ENCODE measurements around the gene MCU. TPM values are rescaled to one million over a fixed set of nuclear protein-coding genes. Genes with fewer than 3 reads are reported as not detected.

MCU gene
- total RNA-seq, 1 donor from 2014 or later: 27.2 TPM

GRCh38 chr10:72738486-72738885 lies 46.5 kb downstream of the MCU start:
- TF ChIP-seq CTCF (conservative IDR thresholded peaks at IDR 0.05; ENCODE audit: low read depth, low read length): no peak
- H3K4me3 ChIP-seq (ENCODE audit: low read depth, low read length): no peak overlapping the region
- no peak for DNase-seq (ENCODE audit: low read depth)

GRCh38 chr10:72740528-72740927 lies 48.6 kb downstream of the MCU start:
- no peak overlapping the region for H3K4me3 ChIP-seq (ENCODE audit: low read depth, low read length)
- TF ChIP-seq CTCF (conservative IDR thresholded peaks at IDR 0.05; ENCODE audit: low read depth, low read length): no peak
- DNase-seq (ENCODE audit: low read depth): peak; percentile 50

GRCh38 chr10:72742092-72742491 lies 50.1 kb downstream of the MCU start:
- no peak for TF ChIP-seq CTCF (conservative IDR thresholded peaks at IDR 0.05; ENCODE audit: low read depth, low read length)
- H3K4me3 ChIP-seq (ENCODE audit: low read depth, low read length): no peak overlapping the region
- DNase-seq (ENCODE audit: low read depth): no peak

GRCh38 chr10:72742797-72743196 lies 50.9 kb downstream of the MCU start:
- no peak for DNase-seq (ENCODE audit: low read depth)
- no peak overlapping the region for H3K4me3 ChIP-seq (ENCODE audit: low read depth, low read length)
- TF ChIP-seq CTCF (conservative IDR thresholded peaks at IDR 0.05; ENCODE audit: low read depth, low read length): no peak

- no peak overlapping the region for H3K4me3 ChIP-seq (ENCODE audit: low read depth, low read length)
- no peak for TF ChIP-seq CTCF (conservative IDR thresholded peaks at IDR 0.05; ENCODE audit: low read depth, low read length)
- no peak for DNase-seq (ENCODE audit: low read depth)
Measured at GRCh38 chr10:72744566-72744965, 52.6 kb downstream of the MCU start.

GRCh38 chr10:72746426-72747363 lies 54.8 kb downstream of the MCU start:
- TF ChIP-seq CTCF (conservative IDR thresholded peaks at IDR 0.05; ENCODE audit: low read depth, low read length): no peak
- no peak for DNase-seq (ENCODE audit: low read depth)
- H3K4me3 ChIP-seq (ENCODE audit: low read depth, low read length): no peak overlapping the region

GRCh38 chr10:72747521-72747920 lies 55.6 kb downstream of the MCU start:
- DNase-seq (ENCODE audit: low read depth): no peak
- TF ChIP-seq CTCF (conservative IDR thresholded peaks at IDR 0.05; ENCODE audit: low read depth, low read length): no peak
- H3K4me3 ChIP-seq (ENCODE audit: low read depth, low read length): no peak overlapping the region
